ENCODE measurements around the gene RUNX2.

The RUNX2 gene

DNA sequence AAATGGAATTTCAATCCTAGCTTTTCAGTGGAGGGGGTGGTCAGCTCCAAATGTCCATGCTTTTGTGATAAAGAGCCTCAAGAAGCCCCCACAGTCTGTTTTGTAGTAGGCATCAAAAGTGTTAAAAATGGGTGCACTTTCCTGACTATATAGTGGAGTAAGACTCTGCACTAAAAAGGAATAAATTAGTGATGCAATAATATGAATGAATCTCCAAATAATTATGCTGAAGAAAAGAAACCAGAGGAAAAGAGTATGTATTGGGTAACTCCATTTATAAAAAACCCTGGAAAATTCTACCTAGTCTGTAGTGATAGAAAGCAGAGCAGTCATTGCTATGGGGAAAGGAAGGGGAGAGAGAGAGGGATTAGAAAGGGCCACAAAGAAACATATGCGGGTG is 360.1 kb downstream of the RUNX2 start:
- DNase-seq, result peak; percentile 27

- no peak for DNase-seq
These were observed 361.9 kb downstream of the RUNX2 start for GRCh38 chr6:45689926-45690615.

GRCh38 chr6:45690846-45691245 is 362.7 kb downstream of the RUNX2 start:
- no peak for DNase-seq

DNA sequence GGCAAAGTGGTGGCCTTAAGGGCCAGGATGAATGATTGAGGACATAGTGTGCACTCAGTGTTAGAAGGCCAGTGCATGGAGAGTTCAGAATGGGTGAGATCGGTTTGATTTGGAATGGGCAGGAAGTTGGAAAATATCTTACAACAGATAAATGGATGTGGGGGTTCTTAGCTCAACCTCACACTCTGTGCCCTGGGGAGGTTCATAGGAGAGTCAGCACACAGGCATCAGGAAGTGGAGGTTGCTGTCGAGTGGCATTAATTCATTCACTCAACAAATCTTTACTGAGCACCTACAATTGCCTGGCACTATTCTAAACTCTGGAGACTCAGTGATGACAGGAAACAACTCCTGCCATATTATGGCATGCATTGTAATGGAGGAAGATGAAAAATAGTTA is 363.3 kb downstream of the RUNX2 start:
- no peak for DNase-seq

- DNase-seq, result no peak
These were observed 363.9 kb downstream of the RUNX2 start for GRCh38 chr6:45692021-45692420.

GRCh38 chr6:45696738-45697137 is 368.6 kb downstream of the RUNX2 start:
- DNase-seq, result no peak

GRCh38 chr6:45697605-45698004 is 369.5 kb downstream of the RUNX2 start:
- peak; percentile 98 for DNase-seq

DNA sequence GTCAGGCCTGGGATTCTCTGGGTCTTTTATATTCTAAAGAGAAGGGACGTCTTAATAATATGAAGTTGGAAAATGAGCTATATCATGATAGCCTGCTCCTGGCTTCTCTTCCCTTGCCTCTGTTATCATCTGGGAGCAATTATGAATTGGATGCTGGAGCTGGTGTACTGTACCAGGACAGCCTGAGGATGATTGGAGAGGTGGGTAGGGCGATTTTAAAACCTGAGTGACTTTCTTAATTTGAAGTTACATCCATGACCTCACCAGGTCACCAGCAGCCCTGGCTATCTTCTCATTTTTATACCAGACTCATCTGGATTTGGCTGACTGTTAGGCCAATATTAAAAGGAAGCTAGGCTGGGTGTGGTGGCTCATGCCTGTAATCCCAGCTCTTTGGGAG is 369.9 kb downstream of the RUNX2 start:
- DNase-seq, result peak; percentile 63

GRCh38 chr6:45699663-45700062 is 371.5 kb downstream of the RUNX2 start:
- DNase-seq, result peak; percentile 26

DNA sequence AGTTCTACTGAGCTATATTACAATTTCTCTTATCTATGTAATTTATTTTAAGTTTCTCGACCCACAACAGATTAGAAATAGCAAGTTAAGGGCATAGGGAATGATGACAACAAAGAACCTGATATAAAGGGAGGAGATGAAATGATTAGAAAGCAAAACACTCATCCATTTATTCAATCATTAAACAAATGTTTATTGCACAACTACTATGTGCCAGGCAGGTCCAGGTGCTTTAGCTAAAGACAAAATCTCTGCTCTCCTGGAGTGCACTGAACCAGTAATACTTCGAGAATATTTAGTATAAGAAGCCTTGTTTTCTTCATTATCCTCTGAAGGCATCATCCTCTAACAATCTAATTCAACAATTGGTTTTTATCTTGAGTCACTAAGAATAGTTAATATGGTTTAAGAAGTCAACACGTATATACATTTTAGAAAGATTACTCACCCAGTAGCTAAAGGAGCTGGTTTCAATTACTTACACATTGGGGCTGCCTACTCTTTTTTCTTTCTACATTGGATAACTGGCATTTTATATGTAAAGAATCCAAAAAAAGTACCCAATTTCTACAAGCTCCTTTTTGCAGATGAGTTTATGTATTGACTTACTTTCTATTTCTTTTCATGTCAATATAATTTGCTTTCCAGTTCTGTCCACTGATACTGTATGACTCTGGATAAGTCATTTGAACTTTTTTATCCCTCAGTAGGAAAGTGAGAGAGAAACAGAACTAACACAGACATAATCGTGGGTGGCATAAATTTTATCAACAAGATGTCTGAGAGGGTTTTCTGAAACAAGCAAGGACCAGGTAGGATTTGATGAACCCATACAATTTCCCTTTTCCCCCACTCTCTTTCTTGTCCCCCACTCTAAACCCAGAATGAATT is 375.0 kb downstream of the RUNX2 start:
- DNase-seq, result no peak

- peak; percentile 72 for DNase-seq
These were observed 376.1 kb downstream of the RUNX2 start for GRCh38 chr6:45704056-45704800.

- DNase-seq, result no peak
These were observed 377.2 kb downstream of the RUNX2 start for GRCh38 chr6:45705137-45705855.

DNA sequence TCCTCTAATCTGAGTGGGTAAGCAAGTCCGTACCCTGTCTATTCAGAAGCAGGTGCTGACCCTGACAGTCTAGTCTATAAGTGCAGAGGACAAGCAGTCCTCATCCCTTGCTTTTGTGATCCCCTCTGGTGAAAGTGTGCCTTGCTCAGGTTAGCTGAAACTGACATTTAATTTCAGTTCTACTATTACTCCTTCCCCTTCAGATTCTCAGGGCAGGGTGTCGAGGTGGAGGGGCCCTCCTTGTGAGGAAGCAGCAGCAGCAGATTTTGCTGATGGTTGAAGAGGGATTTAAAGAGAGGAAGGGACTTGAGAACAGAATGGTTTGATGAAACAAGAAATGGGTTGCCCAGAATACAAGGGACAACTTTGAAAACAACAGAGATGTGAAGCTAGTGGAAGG is 378.2 kb downstream of the RUNX2 start:
- DNase-seq, result peak; percentile 41

- no peak for DNase-seq
These were observed 379.0 kb downstream of the RUNX2 start for GRCh38 chr6:45707176-45707575.

DNA sequence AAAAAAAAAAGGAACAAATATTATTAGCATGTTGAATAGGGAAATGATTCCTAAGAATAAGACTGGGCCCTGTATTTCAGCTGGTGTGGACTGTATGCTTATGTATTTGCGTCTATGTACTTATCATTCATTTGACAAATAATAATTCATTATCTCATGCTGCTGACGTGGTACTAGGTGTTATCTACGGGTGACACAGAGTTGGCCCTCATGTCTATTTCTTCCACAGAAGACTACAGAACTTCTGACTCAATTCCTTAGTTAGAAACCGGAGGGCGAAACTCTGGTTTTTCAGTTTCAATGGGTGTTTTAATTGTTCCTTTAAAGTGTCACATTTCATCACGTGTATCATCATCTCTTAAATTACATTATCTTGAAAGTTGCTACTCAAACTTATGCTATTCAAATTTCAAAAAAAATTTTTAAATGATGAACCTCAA is 381.7 kb downstream of the RUNX2 start:
- peak; percentile 86 for DNase-seq

DNA sequence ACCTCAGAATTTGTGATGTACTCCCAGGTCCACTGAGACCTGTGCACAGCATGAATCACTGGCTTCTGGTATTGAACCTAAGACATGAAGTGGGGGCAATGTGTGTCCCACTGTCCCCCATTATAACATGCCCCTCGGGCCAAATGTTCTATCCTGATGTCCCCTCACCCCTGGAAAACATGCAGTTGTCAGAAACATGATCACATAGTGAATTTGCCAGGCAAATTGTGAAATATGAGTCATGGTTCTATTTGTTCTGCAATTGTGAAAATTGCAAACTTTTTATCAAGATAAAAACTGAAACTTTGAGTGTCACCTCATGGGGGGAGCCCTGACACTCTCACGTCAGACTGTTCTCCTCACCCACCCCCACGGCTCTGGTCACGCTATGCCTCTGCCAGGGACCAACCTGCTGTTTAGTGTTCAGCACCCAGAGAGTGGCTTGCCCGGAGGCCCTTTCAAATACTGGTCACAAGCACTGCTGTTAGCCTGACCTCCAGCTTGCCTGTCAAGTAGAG is 382.2 kb downstream of the RUNX2 start:
- DNase-seq, result peak; percentile 83

DNA sequence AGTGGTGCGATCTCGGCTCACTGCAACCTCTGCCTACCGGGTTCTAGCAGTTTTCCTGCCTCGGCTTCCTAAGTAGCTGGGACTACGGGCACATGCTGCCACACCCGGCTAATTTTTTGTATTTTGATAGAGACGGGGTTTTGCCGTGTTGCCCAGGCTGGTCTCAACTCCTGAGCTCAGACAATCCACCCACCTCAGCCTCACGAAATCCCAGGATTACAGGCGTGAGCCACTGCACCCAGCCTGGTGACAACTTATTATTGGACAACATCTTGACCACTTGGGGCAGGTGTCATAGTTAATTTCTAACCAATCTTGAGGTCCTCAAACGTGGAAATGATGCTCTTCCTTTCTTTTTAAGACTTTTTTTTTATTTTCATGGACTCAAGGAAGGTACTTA is 383.9 kb downstream of the RUNX2 start:
- no peak for DNase-seq

- DNase-seq, result peak; percentile 86
These were observed 384.7 kb downstream of the RUNX2 start for GRCh38 chr6:45712786-45713185.
